ENCODE data around the gene ADGRB2.

ADGRB2 gene

DNA sequence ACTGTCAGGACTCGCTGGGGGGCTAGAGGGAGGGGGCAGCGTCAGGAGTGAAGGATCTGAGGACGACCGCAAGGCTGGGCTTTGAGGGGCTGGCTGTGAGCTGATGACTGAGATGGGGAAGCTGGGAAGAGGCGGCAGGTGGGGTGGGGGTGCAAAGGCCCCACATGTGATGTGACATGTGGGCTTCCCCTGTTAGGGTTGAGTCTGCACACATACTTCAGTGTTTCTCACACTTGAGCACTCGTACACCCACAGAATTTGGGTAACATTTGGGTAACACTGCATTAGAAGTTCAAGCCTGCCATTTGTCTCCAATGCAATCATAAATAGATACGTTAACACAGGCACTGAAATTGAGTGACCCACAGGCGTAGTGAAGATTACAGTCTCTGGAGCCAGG lies 76.5 kb downstream of the ADGRB2 start:
- DNase-seq (ENCODE audit: extremely low read depth, low read depth): no peak

DNA sequence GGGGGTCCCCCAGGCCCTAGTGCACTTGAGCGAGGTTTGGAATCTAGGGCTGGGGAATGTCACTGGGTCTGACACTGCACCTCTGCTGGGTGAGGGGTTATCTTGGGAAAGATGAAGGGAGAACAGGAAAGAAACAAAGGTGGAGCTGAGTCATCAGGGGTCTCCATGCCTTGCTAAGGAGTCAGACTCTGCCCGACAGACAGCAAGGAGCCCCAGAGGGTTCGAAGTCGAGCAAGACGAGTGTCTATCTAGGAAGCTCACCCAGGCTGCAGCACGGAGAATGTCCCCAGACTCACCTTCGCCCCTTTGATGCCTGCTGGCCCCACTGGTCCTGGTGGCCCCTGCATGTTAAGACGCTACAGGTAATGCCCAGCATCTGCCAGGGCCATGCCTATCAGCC lies 78.3 kb downstream of the ADGRB2 start:
- no peak overlapping the region for H3K4me3 ChIP-seq (replicated peaks; ENCODE audit: low read depth, low read length)
- no peak for DNase-seq (ENCODE audit: extremely low read depth, low read depth)
- TF ChIP-seq, protein P1, sequence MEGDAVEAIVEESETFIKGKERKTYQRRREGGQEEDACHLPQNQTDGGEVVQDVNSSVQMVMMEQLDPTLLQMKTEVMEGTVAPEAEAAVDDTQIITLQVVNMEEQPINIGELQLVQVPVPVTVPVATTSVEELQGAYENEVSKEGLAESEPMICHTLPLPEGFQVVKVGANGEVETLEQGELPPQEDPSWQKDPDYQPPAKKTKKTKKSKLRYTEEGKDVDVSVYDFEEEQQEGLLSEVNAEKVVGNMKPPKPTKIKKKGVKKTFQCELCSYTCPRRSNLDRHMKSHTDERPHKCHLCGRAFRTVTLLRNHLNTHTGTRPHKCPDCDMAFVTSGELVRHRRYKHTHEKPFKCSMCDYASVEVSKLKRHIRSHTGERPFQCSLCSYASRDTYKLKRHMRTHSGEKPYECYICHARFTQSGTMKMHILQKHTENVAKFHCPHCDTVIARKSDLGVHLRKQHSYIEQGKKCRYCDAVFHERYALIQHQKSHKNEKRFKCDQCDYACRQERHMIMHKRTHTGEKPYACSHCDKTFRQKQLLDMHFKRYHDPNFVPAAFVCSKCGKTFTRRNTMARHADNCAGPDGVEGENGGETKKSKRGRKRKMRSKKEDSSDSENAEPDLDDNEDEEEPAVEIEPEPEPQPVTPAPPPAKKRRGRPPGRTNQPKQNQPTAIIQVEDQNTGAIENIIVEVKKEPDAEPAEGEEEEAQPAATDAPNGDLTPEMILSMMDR (IDR thresholded peaks at IDR 0.05; ENCODE audit: low read depth, low read length, missing control alignments): no peak

More for the DNA sequence above, 76.5 kb downstream of the ADGRB2 start:
- no peak overlapping the region for H3K4me3 ChIP-seq (replicated peaks; ENCODE audit: low read depth, low read length)
- TF ChIP-seq, protein P1 (IDR thresholded peaks at IDR 0.05; ENCODE audit: low read depth, low read length, missing control alignments): no peak

DNA sequence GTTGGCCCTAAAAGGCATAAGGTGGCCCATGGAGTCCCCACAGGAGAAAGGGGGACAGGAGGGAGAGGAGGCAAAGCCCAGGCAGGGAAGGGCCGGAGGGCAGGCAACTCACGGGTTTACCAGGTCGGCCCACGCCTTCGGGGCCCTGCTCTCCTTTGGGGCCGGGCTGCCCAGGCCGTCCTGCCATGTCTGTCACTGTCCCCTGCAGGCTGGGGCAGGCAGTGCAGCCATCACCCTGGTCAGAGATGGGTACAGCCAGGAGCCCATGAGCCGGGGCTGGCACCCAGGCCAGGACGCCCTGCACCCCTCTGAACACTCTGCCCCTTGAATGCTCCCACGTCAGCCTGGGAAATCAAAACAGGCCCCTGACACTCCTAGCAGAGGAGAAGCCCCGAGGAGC lies 80.1 kb downstream of the ADGRB2 start:
- DNase-seq (ENCODE audit: extremely low read depth, low read depth): no peak
- TF ChIP-seq, protein P1 (IDR thresholded peaks at IDR 0.05; ENCODE audit: low read depth, low read length, missing control alignments): peak; percentile 40
- no peak overlapping the region for H3K4me3 ChIP-seq (replicated peaks; ENCODE audit: low read depth, low read length)

DNA sequence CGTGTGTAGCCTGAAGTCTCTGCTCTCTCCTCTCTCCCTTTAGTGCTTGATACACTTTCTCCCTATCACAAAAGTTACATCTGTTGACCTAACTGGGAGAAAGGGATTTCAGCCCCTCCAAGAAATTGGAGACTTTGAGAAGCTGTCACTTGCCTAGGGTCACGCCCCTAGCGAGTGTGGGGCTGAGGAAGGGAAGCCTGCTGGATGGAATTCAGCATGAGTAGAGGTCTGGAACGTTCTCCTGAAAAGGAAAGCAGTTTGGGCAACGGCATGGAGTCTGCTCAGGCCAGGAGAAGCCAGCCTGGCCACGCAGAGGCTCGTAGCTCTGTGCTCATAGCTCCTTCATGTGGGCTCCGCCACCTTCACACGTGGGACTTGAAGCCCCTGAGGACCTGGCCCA lies 82.7 kb downstream of the ADGRB2 start:
- no peak for DNase-seq (ENCODE audit: extremely low read depth, low read depth)
- TF ChIP-seq, protein P1 (IDR thresholded peaks at IDR 0.05; ENCODE audit: low read depth, low read length, missing control alignments): no peak
- no peak overlapping the region for H3K4me3 ChIP-seq (replicated peaks; ENCODE audit: low read depth, low read length)

DNA sequence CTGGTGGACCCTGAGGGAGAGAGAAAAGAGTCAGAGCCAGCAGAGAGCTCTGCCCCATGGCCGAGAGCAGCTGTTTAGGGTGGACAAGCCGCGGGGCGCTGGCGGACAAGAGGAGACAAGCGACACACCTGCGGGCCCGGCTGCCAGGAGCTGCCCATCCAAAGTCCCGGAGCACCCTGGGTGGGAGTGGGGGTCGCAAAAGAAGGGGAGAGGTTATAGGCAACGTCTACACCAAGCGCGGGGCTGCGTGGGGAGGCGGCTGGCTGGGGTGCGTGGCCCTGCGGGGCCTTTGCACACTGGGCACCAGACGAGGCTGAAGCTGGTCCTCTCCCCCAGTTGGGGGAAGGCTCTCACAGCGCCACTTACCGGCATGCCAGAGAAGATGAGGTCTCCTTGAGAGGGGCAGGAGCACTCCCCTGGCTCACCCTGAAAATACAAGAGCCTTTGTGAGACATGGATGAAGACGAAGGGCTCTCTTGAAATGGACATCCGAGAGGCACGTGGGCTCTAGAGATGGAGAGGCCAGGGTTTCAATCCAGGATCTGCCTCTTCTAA lies 84.4 kb downstream of the ADGRB2 start:
- DNase-seq (ENCODE audit: extremely low read depth, low read depth): no peak
- no peak overlapping the region for H3K4me3 ChIP-seq (replicated peaks; ENCODE audit: low read depth, low read length)
- TF ChIP-seq, protein P1 (IDR thresholded peaks at IDR 0.05; ENCODE audit: low read depth, low read length, missing control alignments): no peak

DNA sequence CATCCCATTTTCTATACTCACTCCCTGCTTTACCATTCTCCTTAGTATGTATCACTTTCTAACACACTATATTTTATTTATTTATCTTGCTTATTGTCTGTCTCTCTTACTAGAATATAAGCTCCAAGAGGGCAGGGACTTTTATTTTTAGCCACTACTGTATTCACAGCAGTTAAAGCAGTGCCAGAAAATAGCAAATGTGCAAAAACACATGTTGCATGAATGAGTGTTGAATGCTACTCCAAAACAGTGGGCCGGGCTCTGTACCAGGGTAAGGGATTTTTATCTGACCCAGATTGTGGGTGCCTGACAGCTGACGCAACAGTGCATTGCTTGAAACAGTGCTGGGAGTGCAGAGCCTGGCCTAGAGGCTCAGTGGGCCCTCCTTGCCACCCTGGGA lies 85.0 kb downstream of the ADGRB2 start:
- no peak for DNase-seq (ENCODE audit: extremely low read depth, low read depth)
- no peak overlapping the region for H3K4me3 ChIP-seq (replicated peaks; ENCODE audit: low read depth, low read length)
- TF ChIP-seq, protein P1 (IDR thresholded peaks at IDR 0.05; ENCODE audit: low read depth, low read length, missing control alignments): no peak

DNA sequence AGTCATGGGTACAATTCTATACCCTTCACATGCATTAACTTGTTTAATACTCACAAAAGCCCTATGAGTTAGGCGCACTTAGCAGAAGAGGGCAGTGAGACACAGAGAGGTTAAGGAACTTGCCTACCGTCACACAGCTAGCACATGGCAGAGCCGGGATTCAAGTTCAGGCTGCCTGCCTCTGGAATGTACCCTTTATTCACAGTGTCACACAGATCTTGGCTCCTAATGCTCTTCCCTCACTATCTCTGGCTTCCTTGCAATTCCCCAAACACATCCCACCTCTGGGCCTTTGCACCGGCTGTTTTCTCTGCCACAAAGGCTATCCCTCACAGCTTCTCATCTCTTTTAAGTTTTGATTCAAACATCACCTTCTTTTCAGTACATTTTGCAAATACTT lies 85.5 kb downstream of the ADGRB2 start:
- TF ChIP-seq, protein P1 (IDR thresholded peaks at IDR 0.05; ENCODE audit: low read depth, low read length, missing control alignments): no peak
- no peak for DNase-seq (ENCODE audit: extremely low read depth, low read depth)
- H3K4me3 ChIP-seq (replicated peaks; ENCODE audit: low read depth, low read length): no peak overlapping the region

Data from HFF-Myc (cell line).